Peyer's patch (tissue), 4 donors: Measurements from ENCODE around the gene CAMK2B.

Experiments used
- CTCF ChIP-seq, 6 experiments: fragments of 450-650 bp in 4 of 6; fragments of 200-600 bp in 2 of 6; sonication (generic) in 1 of 6; IDR thresholded peaks; one replicate each; pipeline ENCODE4 v1.5.1; 2017 to 2019; ENCODE audit warnings: antibody characterized with exemption in 6 of 6, mild to moderate bottlenecking in 3 of 6, moderate library complexity in 1 of 6
- POLR2A ChIP-seq, 2 donors: fragments of 450-650 bp; IDR thresholded peaks; one replicate each; pipeline ENCODE4 v1.5.1; 2017; ENCODE audit warnings: antibody characterized with exemption in 2 of 2, mild to moderate bottlenecking in 2 of 2, moderate library complexity in 2 of 2

GRCh38 chr7:44239361-44239760 is 86.0 kb downstream of the CAMK2B start:
- TF ChIP-seq CTCF (IDR thresholded peaks at IDR 0.05) (no peak), POLR2A (IDR thresholded peaks at IDR 0.05) (no peak)
